GM23338 (cell line): ENCODE results near the gene CHRM1. TPM values are rescaled to one million over a fixed set of nuclear protein-coding genes. Genes with fewer than 3 reads are reported as not detected.

Source experiments
- ATAC-seq: fragments of 200-7000 bp; cut with Tn5 transposase; 3 replicates; pipeline ENCODE4 v1.9.1; 2020
- DNase-seq: peaks from one replicate; pipeline ENCODE4 v3.0.0-alpha.2; 2015; ENCODE audit warnings: low spot score
- H2AFZ ChIP-seq: fragments of 200-600 bp; sonication (generic); 2 replicates; pipeline ENCODE4 v1.8.0; 2016; ENCODE audit warnings: antibody characterized with exemption, mild to moderate bottlenecking, moderate library complexity
- H3F3A ChIP-seq: fragments of 200-600 bp; sonication (generic); replicated peaks from 2 replicates; pipeline ENCODE4 v1.8.0; 2017; ENCODE audit warnings: antibody characterized with exemption, mixed run types, low read depth
- H3K27ac ChIP-seq: fragments of 200-600 bp; sonication (generic); 2 replicates; pipeline ENCODE4 v1.6.1; 2016; ENCODE audit warnings: low read depth
- H3K27me3 ChIP-seq: fragments of 200-600 bp; sonication (generic); 2 replicates; pipeline ENCODE4 v1.8.0; 2016; ENCODE audit warnings: mild to moderate bottlenecking, mixed run types, moderate library complexity; ENCODE audit not compliant: insufficient read depth
- H3K36me3 ChIP-seq: fragments of 200-600 bp; sonication (generic); 2 replicates; pipeline ENCODE4 v1.8.0; 2016; ENCODE audit warnings: mild to moderate bottlenecking; ENCODE audit not compliant: insufficient read depth
- H3K4me1 ChIP-seq: fragments of 200-600 bp; sonication (generic); 2 replicates; pipeline ENCODE4 v1.8.0; 2016; ENCODE audit warnings: mild to moderate bottlenecking, moderate library complexity; ENCODE audit not compliant: insufficient read depth
- H3K4me2 ChIP-seq: fragments of 200-600 bp; sonication (generic); 2 replicates; pipeline ENCODE4 v1.7.1; 2017; ENCODE audit warnings: mixed run types
- H3K4me3 ChIP-seq: fragments of 200-600 bp; sonication (generic); 2 replicates; pipeline ENCODE4 v1.6.1; 2016; ENCODE audit warnings: mixed run types
- H3K79me2 ChIP-seq: fragments of 200-600 bp; sonication (generic); replicated peaks from 2 replicates; pipeline ENCODE4 v1.8.0; 2017; ENCODE audit warnings: mild to moderate bottlenecking; ENCODE audit not compliant: insufficient read depth
- H3K9me2 ChIP-seq: fragments of 200-600 bp; sonication (generic); 2 replicates; pipeline ENCODE4 v1.8.0; 2017; ENCODE audit not compliant: insufficient read depth
- H4K20me1 ChIP-seq: fragments of 200-600 bp; sonication (generic); replicated peaks from 2 replicates; pipeline ENCODE4 v1.8.0; 2017; ENCODE audit warnings: mild to moderate bottlenecking; ENCODE audit not compliant: insufficient read depth
- H3K27ac Mint-ChIP-seq: 2 replicates; pipeline ENCODE4 v1.8.0; 2020; ENCODE audit warnings: inconsistent platforms, mild to moderate bottlenecking, moderate library complexity, mixed read lengths
- H3K27me3 Mint-ChIP-seq: 3 replicates; pipeline ENCODE4 v1.8.0; 2022; ENCODE audit warnings: low read depth, mild to moderate bottlenecking, moderate library complexity, mixed read lengths, inconsistent platforms; ENCODE audit not compliant: insufficient read depth, poor library complexity
- H3K36me3 Mint-ChIP-seq: 3 replicates; pipeline ENCODE4 v1.8.0; 2021; ENCODE audit warnings: low read depth, mild to moderate bottlenecking, inconsistent platforms, moderate library complexity, mixed read lengths
- H3K4me1 Mint-ChIP-seq: 3 replicates; pipeline ENCODE4 v1.8.0; 2020; ENCODE audit warnings: mild to moderate bottlenecking, inconsistent platforms, mixed read lengths
- H3K4me3 Mint-ChIP-seq: 3 replicates; pipeline ENCODE4 v1.8.0; 2021; ENCODE audit warnings: moderate library complexity, mild to moderate bottlenecking, inconsistent platforms, mixed read lengths
- H3K9me3 Mint-ChIP-seq: 3 replicates; pipeline ENCODE4 v1.8.0; 2020; ENCODE audit warnings: moderate library complexity, mild to moderate bottlenecking, inconsistent platforms, mixed read lengths
- CTCF ChIP-seq, 2 experiments: fragments of 200-600 bp in 1 of 2; sonication (generic) in 1 of 2; conservative IDR thresholded peaks; 2 replicates each; pipeline versions ENCODE4 v1.5.1 to v1.6.1; 2016 to 2017; ENCODE audit warnings: antibody characterized with exemption in 2 of 2, low read depth in 2 of 2, mild to moderate bottlenecking in 2 of 2, moderate library complexity in 1 of 2
- POLR2AphosphoS5 ChIP-seq: IDR thresholded peaks from 2 replicates; pipeline ENCODE4 v1.6.1; 2016; ENCODE audit warnings: antibody characterized with exemption, low read depth
- REST ChIP-seq: IDR thresholded peaks from one replicate; pipeline ENCODE4 v1.6.1; 2018; ENCODE audit warnings: antibody characterized with exemption; ENCODE audit not compliant: unreplicated experiment
- STAT1 ChIP-seq: IDR thresholded peaks from one replicate; pipeline ENCODE4 v1.6.1; 2016; ENCODE audit warnings: antibody characterized with exemption; ENCODE audit not compliant: unreplicated experiment
- ZNF462 ChIP-seq: fragments of 250-450 bp; sonication (Bioruptor Pico); IDR thresholded peaks from 2 replicates; pipeline ENCODE4 v1.5.0; 2020; ENCODE audit warnings: mild to moderate bottlenecking, moderate library complexity
- polyA plus RNA-seq: library from polyadenylated mRNA; unstranded; fragments of >200 nt; fragmentation: Nextera tagmentation; extraction: Ambion mirVana; gene quantifications from 2 replicates; pipeline ENCODE4 v1.2.1, GENCODE V29; 2016
- total RNA-seq: library from RNA; depleted of rRNA; stranded (reverse); fragments of >200 nt; shearing (Covaris generic); gene quantifications from 2 replicates; pipeline ENCODE4 v1.2.3, GENCODE V29; 2014

Gene CHRM1
- total and polyA plus RNA-seq, 2 experiments from 2014 or later, result 0.14 to 0.44 TPM

DNA sequence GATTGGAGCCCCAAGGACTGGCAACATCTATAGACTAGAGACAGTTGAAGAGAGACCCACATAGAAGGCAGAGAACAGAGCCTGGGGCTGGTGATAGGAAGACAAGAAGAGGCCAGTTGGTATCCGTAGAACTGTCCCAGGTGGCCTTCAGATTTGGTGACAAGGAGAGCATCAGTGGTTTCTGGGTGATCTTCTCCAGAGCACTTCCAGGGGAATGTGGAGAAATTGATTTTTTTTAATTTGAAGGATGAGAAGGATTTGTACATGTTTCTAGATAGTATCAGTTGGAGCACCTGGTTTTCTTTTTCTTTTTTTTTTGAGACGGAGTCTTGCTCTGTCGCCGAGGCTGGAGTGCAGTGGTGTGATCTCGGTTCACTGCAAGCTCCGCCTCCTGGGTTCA, 25.7 kb downstream of the CHRM1 start:
- peaks cover 16% of the 10 kb centered on the region for H3K4me1 ChIP-seq
- no peaks in the 10 kb centered on the region for H3K9me2 ChIP-seq
- no peaks in the 10 kb centered on the region; the same call in 1 of the 2 replicates for H4K20me1 ChIP-seq
- H3K27ac ChIP-seq, result no peak overlapping the region
- ATAC-seq (no peak), DNase-seq (no peak)
- Mint-ChIP-seq H3K27ac (no peak overlapping the region), H3K9me3 (no peaks in the 10 kb centered on the region; the same call in 2 of the 3 replicates), H3K36me3 (no peaks in the 10 kb centered on the region), H3K4me3 (no peak overlapping the region), H3K27me3 (peaks cover 10% of the 10 kb centered on the region), H3K4me1 (peaks cover 17% of the 10 kb centered on the region)
- no peaks in the 10 kb centered on the region for H3K79me2 ChIP-seq
- TF ChIP-seq CTCF (conservative IDR thresholded peaks at IDR 0.05; ENCODE audit: low read depth in 2 of 2) (no peak), STAT1 (no peak), REST (no peak), POLR2AphosphoS5 (no peak)
- H3K4me2 ChIP-seq, result no peak overlapping the region
- no peak overlapping the region for H2AFZ ChIP-seq
- no peaks in the 10 kb centered on the region for H3K27me3 ChIP-seq
- no peaks in the 10 kb centered on the region for H3K36me3 ChIP-seq
- H3F3A ChIP-seq, result peaks cover 15% of the 10 kb centered on the region; the same call in 1 of the 2 replicates
- H3K4me3 ChIP-seq, result no peak overlapping the region

- H3K36me3 Mint-ChIP-seq, result peaks cover 29% of the 10 kb centered on the region
- Histone ChIP-seq H3K9me2 (no peaks in the 10 kb centered on the region), H3K4me2 (no peak overlapping the region), H3K4me1 (peaks cover 13% of the 10 kb centered on the region), H3K79me2 (no peaks in the 10 kb centered on the region), H3K4me3 (no peak overlapping the region), H3K36me3 (peaks cover 8% of the 10 kb centered on the region), H3K27ac (no peak overlapping the region), H2AFZ (no peak overlapping the region), H4K20me1 (peaks cover 5% of the 10 kb centered on the region), H3F3A (peaks cover 44% of the 10 kb centered on the region), H3K27me3 (no peaks in the 10 kb centered on the region)
- DNase-seq (no peak), ATAC-seq (no peak)
- H3K4me1 Mint-ChIP-seq, result peaks cover 25% of the 10 kb centered on the region
- H3K9me3 Mint-ChIP-seq, result no peaks in the 10 kb centered on the region
- H3K27ac Mint-ChIP-seq, result peak overlapping the region; percentile 35
- no peak overlapping the region for H3K4me3 Mint-ChIP-seq
- H3K27me3 Mint-ChIP-seq, result peaks cover 20% of the 10 kb centered on the region
- TF ChIP-seq ZNF462 (CRISPR knock-in tag), result no peak
Observed at GRCh38 chr11:62892077-62892922, 28.9 kb downstream of the CHRM1 start.
